Neutrophil (primary cell): ENCODE measurements around the gene SLC25A21.

ENCODE experiments used
- H3K27ac ChIP-seq: fragments of 200-600 bp; sonication (generic); 2 replicates; pipeline ENCODE4 v1.5.1; 2016; ENCODE audit warnings: mild to moderate bottlenecking, moderate library complexity
- H3K27me3 ChIP-seq: fragments of 200-600 bp; sonication (generic); 2 replicates; pipeline ENCODE4 v1.6.0; 2016; ENCODE audit warnings: mild to moderate bottlenecking
- H3K36me3 ChIP-seq: fragments of 200-600 bp; sonication (generic); 2 replicates; pipeline ENCODE4 v1.5.1; 2017
- H3K4me1 ChIP-seq, 2 experiments: fragments of 200-600 bp in 1 of 2; sonication (generic) in 1 of 2; 1 replicate in 1 of 2; 2 replicates in 1 of 2; pipeline versions ENCODE4 v1.5.1 to v1.6.1; 2013 to 2016; ENCODE audit warnings: low read depth in 1 of 2, low read length in 1 of 2, mild to moderate bottlenecking in 1 of 2, moderate library complexity in 1 of 2; ENCODE audit not compliant: control insufficient read depth in 1 of 2, insufficient read depth in 1 of 2
- H3K4me3 ChIP-seq, 2 experiments: fragments of 200-600 bp in 1 of 2; sonication (generic) in 1 of 2; 1 replicate in 1 of 2; 2 replicates in 1 of 2; pipeline ENCODE4 v1.5.1; 2013 to 2016; ENCODE audit warnings: low read depth in 1 of 2, low read length in 1 of 2, mild to moderate bottlenecking in 1 of 2, moderate library complexity in 1 of 2
- H3K9me3 ChIP-seq: fragments of 200-600 bp; sonication (generic); 2 replicates; pipeline ENCODE4 v1.5.1; 2016
- TF ChIP-seq, protein P1 (sequence below): fragments of 200-600 bp; sonication (generic); IDR thresholded peaks from 2 replicates; pipeline ENCODE4 v1.5.1; 2016; ENCODE audit warnings: antibody characterized with exemption

Gene SLC25A21

DNA sequence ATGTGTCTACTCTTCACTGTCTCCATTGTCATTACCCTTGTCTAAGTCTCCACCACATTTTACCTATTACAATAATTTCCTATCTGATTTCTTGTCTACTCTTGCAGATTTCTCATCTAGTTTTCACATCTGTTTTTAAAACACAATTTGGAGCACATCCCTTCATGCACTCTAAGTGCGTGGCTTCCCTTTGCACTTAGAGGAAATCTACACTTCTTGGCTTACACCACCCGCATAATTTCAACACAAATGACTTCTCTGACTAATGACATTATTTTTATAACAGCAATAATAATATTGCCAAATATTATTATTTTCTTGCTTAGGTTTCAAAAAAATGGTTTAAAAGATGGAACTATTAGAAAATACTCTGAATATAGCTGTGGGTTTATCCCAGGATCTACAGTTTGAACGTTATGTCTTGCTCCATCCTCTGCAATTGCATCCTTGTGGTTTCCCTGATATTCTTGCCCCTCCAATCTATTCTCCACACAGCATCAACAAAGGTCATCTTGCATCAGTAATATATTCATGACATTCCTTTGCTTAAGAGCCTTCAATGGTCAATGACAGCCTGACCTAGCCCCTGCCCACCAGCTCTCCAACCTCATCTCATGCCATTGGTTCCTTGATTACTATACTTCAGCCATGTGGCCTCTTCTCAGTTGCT, 153.7 kb downstream of the SLC25A21 start:
- Histone ChIP-seq H3K36me3 (no peaks in the 10 kb centered on the region), H3K27me3 (no peaks in the 10 kb centered on the region), H3K4me3 (no peak overlapping the region), H3K4me1 (no peaks in the 10 kb centered on the region), H3K9me3 (no peaks in the 10 kb centered on the region), H3K27ac (no peak overlapping the region)
- TF ChIP-seq, protein P1, sequence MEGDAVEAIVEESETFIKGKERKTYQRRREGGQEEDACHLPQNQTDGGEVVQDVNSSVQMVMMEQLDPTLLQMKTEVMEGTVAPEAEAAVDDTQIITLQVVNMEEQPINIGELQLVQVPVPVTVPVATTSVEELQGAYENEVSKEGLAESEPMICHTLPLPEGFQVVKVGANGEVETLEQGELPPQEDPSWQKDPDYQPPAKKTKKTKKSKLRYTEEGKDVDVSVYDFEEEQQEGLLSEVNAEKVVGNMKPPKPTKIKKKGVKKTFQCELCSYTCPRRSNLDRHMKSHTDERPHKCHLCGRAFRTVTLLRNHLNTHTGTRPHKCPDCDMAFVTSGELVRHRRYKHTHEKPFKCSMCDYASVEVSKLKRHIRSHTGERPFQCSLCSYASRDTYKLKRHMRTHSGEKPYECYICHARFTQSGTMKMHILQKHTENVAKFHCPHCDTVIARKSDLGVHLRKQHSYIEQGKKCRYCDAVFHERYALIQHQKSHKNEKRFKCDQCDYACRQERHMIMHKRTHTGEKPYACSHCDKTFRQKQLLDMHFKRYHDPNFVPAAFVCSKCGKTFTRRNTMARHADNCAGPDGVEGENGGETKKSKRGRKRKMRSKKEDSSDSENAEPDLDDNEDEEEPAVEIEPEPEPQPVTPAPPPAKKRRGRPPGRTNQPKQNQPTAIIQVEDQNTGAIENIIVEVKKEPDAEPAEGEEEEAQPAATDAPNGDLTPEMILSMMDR, result no peak

DNA sequence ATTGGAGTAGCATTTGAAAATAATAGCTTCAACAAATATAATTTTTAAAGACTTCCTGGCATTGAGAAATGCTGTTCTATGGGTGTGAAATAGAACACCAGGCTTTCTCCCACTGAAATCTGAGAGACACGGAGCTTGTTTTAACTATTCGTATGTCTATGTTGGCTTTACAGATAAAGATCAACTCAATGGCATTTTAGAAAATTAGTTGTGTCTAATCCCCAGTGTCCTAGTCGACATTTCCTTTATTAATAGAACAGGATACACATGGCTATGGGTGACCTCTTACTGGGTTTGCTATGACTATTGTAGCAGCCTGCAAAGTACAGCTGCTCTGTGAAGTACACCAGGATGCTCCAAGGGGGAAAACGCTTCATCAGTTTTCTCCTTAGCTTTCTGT, 159.3 kb downstream of the SLC25A21 start:
- Histone ChIP-seq H3K9me3 (no peaks in the 10 kb centered on the region), H3K4me1 (no peaks in the 10 kb centered on the region), H3K36me3 (no peaks in the 10 kb centered on the region), H3K4me3 (no peak overlapping the region), H3K27me3 (no peaks in the 10 kb centered on the region), H3K27ac (no peak overlapping the region)
- TF ChIP-seq, protein P1, result no peak

DNA sequence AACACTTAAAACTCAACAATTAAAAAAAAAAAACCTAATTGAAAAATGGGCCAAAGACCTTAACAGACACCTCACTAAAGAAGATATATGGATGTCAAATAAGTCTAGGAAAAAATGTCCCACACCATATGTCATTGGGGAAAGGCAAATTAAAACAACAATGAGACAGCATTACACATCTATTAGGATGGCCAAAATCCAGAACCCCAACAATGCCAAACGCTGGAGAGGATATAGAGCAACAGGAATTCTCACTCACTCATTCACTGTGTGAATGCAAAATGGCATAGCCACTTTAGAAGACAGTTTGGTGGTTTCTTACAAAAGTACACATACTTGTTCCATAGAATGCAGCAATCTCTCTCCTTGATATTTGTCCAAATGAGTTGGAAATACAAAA, 173.7 kb downstream of the SLC25A21 start:
- no peaks in the 10 kb centered on the region for H3K27me3 ChIP-seq
- H3K4me1 ChIP-seq, result no peaks in the 10 kb centered on the region
- no peaks in the 10 kb centered on the region for H3K9me3 ChIP-seq
- H3K36me3 ChIP-seq, result no peaks in the 10 kb centered on the region
- H3K27ac ChIP-seq, result no peak overlapping the region
- H3K4me3 ChIP-seq, result no peak overlapping the region
- TF ChIP-seq, protein P1, result no peak

DNA sequence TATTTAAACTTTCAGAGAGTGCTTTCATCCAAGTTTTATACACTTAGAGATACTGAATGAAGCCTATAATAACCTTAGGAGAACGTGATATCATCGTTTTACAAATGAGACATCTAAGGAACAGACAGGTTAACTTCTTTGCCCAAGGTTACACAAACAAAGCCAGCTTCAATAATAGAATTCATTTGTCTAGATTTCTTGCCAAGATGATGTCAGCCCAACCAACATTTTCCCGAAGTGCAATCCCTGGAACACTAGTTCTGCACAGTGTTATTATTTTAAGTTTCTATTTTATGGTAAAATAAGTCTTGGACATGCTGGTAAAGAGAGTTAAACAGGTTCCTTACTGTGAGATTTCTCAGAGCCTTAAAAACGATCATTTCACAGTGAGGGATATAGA, 174.6 kb downstream of the SLC25A21 start:
- Histone ChIP-seq H3K4me1 (no peaks in the 10 kb centered on the region), H3K27ac (no peak overlapping the region), H3K36me3 (no peaks in the 10 kb centered on the region), H3K4me3 (no peak overlapping the region), H3K27me3 (no peaks in the 10 kb centered on the region), H3K9me3 (no peaks in the 10 kb centered on the region)
- TF ChIP-seq, protein P1, result no peak

DNA sequence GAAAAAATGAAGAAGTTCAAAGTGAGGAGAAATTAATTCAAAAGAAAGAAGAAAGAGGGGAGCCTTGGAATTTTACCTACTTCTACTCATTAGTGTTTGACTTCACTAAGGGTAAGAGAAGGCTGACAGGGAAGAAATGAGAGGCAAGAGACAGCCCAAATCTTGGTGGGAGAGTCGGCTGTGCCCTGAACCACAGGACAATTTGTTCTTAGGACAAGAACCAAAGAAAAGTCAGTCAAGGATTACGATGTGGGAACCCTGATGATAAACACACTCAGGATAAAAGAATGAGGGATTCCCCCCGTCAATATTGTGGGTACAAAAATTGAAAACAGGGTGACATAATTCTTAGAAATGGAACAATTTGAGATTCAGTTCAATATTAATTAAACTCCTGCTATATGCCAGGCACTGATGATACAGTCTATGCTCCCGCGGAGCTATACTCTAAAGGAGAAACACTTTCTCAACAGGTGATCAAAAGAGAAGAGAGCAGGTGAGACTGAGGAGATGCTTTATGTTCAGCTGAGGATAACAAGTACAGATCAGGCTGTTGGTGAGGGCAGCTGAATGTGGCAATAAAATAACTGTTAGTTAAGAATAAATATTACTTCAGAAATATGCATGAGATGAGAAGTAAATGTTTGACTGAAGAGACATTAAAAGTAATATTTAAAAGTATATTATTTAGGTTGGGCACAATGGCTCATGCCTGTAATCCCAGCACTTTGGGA, 175.4 kb downstream of the SLC25A21 start:
- no peaks in the 10 kb centered on the region for H3K27me3 ChIP-seq
- H3K4me1 ChIP-seq, result no peaks in the 10 kb centered on the region
- H3K9me3 ChIP-seq, result no peaks in the 10 kb centered on the region
- no peak overlapping the region for H3K27ac ChIP-seq
- no peak overlapping the region for H3K4me3 ChIP-seq
- no peaks in the 10 kb centered on the region for H3K36me3 ChIP-seq
- TF ChIP-seq, protein P1, result no peak
